GM10266 (cell line): Measurements from ENCODE around the gene MRPL49.
"Not testable (repeated sequence)": the region's sequence is repeated elsewhere in the genome, so short reads cannot be mapped to it uniquely, and the experiment has no call there.

Experiments
- DNase-seq: peaks from one replicate; pipeline ENCODE4 v3.0.0; 2012; ENCODE audit errors: extremely low spot score
- CTCF ChIP-seq: IDR thresholded peaks from 2 replicates; pipeline ENCODE4 v1.5.1; 2012; ENCODE audit warnings: mild to moderate bottlenecking, low read depth; ENCODE audit not compliant: control insufficient read depth, insufficient read depth; ENCODE audit errors: missing control alignments

Gene MRPL49

GRCh38 chr11:65135633-65136145 lies 13.6 kb downstream of the MRPL49 start:
- no peak for DNase-seq
- TF ChIP-seq CTCF: no peak

GRCh38 chr11:65136515-65137096 lies 14.5 kb downstream of the MRPL49 start:
- no peak for TF ChIP-seq CTCF
- DNase-seq: no peak

- DNase-seq: no peak
- TF ChIP-seq CTCF: no peak
These were observed 19.9 kb downstream of the MRPL49 start for GRCh38 chr11:65141896-65142494.

- DNase-seq: no peak
- TF ChIP-seq CTCF: no peak
These were observed 25.4 kb downstream of the MRPL49 start for GRCh38 chr11:65147352-65148075.

GRCh38 chr11:65148657-65149056 lies 26.5 kb downstream of the MRPL49 start:
- DNase-seq: no peak

GRCh38 chr11:65150131-65150508 lies 28.0 kb downstream of the MRPL49 start:
- DNase-seq: not testable (repeated sequence)

More at GRCh38 chr11:65148657-65149056, 26.5 kb downstream of the MRPL49 start:
- TF ChIP-seq CTCF: no peak

GRCh38 chr11:65150509-65151299 lies 28.6 kb downstream of the MRPL49 start:
- TF ChIP-seq CTCF: no peak
- no peak for DNase-seq
